HFF-Myc (cell line): ENCODE results near the gene DNAH14.
"Not testable (repeated sequence)": the region's sequence is repeated elsewhere in the genome, so short reads cannot be mapped to it uniquely, and the experiment has no call there.

ENCODE experiments used
- DNase-seq: peaks from one replicate; pipeline ENCODE4 v3.0.0-alpha.2; 2011; ENCODE audit warnings: low read depth; ENCODE audit errors: extremely low read depth
- H3K4me3 ChIP-seq: replicated peaks from 2 replicates; pipeline ENCODE4 v1.5.1; 2011; ENCODE audit warnings: low read depth, mild to moderate bottlenecking, control low read depth, low read length
- TF ChIP-seq, protein P1 (sequence below): IDR thresholded peaks from 2 replicates; pipeline ENCODE4 v1.5.1; 2012; ENCODE audit warnings: mild to moderate bottlenecking, low read depth, low read length, control low read depth; ENCODE audit errors: missing control alignments

Gene DNAH14

DNA sequence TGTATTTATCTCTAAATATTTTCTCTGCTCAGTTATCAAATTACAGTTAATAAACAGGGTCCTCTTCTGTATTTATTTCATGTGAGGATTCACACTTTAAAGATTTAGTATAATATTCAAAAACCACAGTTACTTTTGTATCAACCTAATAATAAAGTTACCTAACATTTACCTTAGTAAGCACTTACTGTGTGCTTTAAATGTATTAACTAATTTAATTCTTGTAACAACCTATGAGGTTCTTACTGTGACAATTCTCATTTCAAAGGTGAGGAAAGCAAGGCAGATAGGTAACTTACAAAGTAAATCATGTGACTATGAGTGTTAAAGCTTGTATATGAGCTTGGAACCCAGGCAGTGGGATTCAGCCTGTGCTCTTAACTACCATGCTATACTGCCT is 30.2 kb downstream of the DNAH14 start:
- H3K4me3 ChIP-seq = no peak overlapping the region
- no peak for DNase-seq
- TF ChIP-seq, protein P1, sequence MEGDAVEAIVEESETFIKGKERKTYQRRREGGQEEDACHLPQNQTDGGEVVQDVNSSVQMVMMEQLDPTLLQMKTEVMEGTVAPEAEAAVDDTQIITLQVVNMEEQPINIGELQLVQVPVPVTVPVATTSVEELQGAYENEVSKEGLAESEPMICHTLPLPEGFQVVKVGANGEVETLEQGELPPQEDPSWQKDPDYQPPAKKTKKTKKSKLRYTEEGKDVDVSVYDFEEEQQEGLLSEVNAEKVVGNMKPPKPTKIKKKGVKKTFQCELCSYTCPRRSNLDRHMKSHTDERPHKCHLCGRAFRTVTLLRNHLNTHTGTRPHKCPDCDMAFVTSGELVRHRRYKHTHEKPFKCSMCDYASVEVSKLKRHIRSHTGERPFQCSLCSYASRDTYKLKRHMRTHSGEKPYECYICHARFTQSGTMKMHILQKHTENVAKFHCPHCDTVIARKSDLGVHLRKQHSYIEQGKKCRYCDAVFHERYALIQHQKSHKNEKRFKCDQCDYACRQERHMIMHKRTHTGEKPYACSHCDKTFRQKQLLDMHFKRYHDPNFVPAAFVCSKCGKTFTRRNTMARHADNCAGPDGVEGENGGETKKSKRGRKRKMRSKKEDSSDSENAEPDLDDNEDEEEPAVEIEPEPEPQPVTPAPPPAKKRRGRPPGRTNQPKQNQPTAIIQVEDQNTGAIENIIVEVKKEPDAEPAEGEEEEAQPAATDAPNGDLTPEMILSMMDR = no peak

- DNase-seq = no peak
- no peak overlapping the region for H3K4me3 ChIP-seq
- TF ChIP-seq, protein P1 = no peak
These were observed 50.7 kb downstream of the DNAH14 start for GRCh38 chr1:224980181-224980580.

GRCh38 chr1:224981922-224982354 is 52.5 kb downstream of the DNAH14 start:
- not testable (repeated sequence) for DNase-seq

DNA sequence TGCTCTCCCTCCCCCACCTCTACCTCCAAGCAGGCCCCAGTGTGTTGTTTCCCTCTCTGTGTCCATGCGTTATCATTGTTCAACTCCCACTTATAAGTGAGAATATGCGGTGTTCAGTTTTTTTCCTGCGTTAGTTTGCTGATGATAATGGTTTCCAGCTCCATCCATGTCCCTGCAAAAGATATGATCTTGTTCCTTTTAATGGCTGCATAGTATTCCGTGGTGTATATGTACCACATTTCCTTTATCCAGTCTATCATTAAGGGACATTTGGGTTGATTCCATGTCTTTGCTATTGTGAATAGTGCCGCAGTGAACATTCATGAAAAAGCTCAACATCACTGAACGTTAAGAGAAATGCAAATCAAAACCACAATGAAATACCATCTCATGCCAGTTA is 58.6 kb downstream of the DNAH14 start:
- DNase-seq = no peak
- H3K4me3 ChIP-seq = no peak overlapping the region
- TF ChIP-seq, protein P1 = no peak

More at GRCh38 chr1:224981922-224982354, 52.5 kb downstream of the DNAH14 start:
- not testable (repeated sequence) for H3K4me3 ChIP-seq

DNA sequence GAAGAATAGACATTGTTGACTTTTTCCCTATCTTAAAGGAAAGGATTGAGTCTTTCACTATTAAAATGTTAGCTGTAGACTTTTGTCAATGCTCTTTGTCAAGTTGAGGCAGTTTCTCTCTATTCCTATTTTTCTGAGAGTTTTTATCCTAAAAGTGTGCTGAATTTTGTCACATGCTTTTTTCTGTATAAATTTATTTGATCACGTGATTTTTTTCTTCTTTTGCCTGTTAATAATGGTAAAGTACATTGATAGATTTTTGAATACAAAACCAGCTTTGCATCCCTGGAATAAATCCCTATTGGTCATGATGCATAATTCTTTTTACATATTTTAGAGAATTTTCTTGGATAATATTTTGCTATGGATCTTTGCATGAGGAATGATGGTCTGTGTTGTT is 60.1 kb downstream of the DNAH14 start:
- TF ChIP-seq, protein P1 = no peak
- H3K4me3 ChIP-seq = no peak overlapping the region
- DNase-seq = no peak

DNA sequence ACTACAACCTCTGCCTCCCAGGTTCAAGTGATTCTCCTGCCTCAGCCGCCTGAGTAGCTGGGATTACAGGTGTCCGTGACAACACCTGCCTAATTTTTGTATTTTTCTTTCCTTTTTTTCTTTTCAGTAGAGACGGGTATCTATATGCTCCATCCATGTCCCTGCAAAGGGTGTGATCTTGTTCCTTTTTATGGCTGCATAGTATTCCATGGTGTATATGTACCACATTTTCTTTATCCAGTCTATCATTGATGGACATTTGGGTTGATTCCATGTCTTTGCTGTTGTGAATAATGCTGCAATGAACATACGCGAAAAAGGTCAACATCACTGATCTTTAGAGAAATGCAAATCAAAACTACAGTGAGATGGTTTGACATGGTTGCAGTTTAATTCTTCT is 62.1 kb downstream of the DNAH14 start:
- not testable (repeated sequence) for DNase-seq, H3K4me3 ChIP-seq

DNA sequence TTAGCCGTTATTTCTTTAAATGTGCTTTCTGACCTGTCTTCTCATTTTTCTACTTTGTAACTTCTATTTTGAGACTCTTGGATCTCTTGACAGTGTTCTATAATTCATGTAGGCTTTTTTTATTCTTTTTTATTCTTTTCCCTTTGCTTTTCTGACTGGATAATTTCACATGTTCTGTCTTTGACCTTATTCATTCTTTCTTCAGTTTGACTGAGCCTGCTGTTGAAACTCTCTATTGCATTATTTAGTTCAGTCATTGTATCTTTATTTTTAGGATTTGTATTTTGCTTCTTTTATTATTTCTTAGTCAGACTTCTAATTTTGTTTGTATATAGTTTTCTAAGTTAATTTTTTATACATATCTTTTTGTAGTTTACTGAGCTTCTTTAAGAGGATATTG is 66.1 kb downstream of the DNAH14 start:
- DNase-seq = no peak
- H3K4me3 ChIP-seq = no peak overlapping the region
- TF ChIP-seq, protein P1 = no peak

GRCh38 chr1:224996266-224996665 is 66.8 kb downstream of the DNAH14 start:
- DNase-seq = no peak
- TF ChIP-seq, protein P1 = no peak
- H3K4me3 ChIP-seq = no peak overlapping the region
